Skeletal muscle tissue (tissue), 4 donors: ENCODE results near the gene POM121L2. TPM values are rescaled to one million over a fixed set of nuclear protein-coding genes. Genes with fewer than 3 reads are reported as not detected.

Source experiments
- H3K27ac ChIP-seq: one replicate; pipeline ENCODE4 v1.7.0; 2013; ENCODE audit warnings: mild to moderate bottlenecking, low read depth, low read length, inconsistent platforms
- H3K27me3 ChIP-seq, 3 donors: one replicate each; pipeline ENCODE4 v1.7.0; 2013; ENCODE audit warnings: low read length in 3 of 3; ENCODE audit not compliant: control insufficient read depth in 3 of 3, insufficient read depth in 3 of 3
- H3K36me3 ChIP-seq, 3 donors: one replicate each; pipeline ENCODE4 v1.7.0; 2013; ENCODE audit warnings: low read length in 3 of 3; ENCODE audit not compliant: control insufficient read depth in 3 of 3, insufficient read depth in 3 of 3
- H3K4me1 ChIP-seq, 3 donors: one replicate each; pipeline ENCODE4 v1.7.0; 2013; ENCODE audit warnings: low read length in 3 of 3, mild to moderate bottlenecking in 3 of 3; ENCODE audit not compliant: control insufficient read depth in 3 of 3, insufficient read depth in 3 of 3
- H3K4me3 ChIP-seq, 3 donors: one replicate each; pipeline ENCODE4 v1.7.0; 2013; ENCODE audit warnings: low read length in 3 of 3
- H3K9ac ChIP-seq, 3 donors: one replicate each; pipeline ENCODE4 v1.7.0; 2013; ENCODE audit warnings: low read length in 3 of 3, mild to moderate bottlenecking in 3 of 3, moderate library complexity in 2 of 3, low read depth in 1 of 3
- H3K9me3 ChIP-seq, 3 donors: one replicate each; pipeline ENCODE4 v1.7.0; 2013; ENCODE audit warnings: low read length in 3 of 3; ENCODE audit not compliant: control insufficient read depth in 3 of 3
- total RNA-seq: library from RNA; depleted of rRNA; stranded (reverse); fragments of >200 nt; gene quantifications from one replicate; pipeline ENCODE4 v1.2.3, GENCODE V29; 2014
- donor health status: Osteomylitis.

POM121L2 gene
- total RNA-seq, 1 donor from 2014 or later = not detected

DNA sequence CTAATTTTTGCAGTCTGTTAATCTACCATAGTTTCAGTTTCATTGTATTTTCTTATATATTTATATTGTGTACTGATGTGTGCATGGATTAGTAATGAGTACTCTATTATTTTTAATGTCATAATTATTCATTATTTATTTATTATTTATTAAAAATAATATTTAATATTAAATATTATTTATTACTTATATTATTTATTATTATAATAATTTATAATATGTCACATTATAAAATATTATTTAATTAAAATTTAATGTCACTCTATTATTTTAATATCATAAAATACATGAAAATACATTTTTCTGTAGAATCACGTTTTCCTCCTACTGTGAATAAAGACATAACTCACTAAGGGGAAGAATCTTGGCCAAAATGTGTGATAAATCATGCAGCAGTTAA lies 30.5 kb downstream of the POM121L2 start:
- H3K27me3 ChIP-seq = peaks cover 52 to 74% (median 53%) of the 10 kb centered on the region in 3 donors
- H3K9me3 ChIP-seq = peaks cover 0 to 9% (median 0%) of the 10 kb centered on the region in 3 donors
- H3K4me1 ChIP-seq = no peaks in the 10 kb centered on the region
- no peak overlapping the region for H3K9ac ChIP-seq
- H3K4me3 ChIP-seq = no peak overlapping the region
- H3K27ac ChIP-seq = no peak overlapping the region
- no peaks in the 10 kb centered on the region for H3K36me3 ChIP-seq

DNA sequence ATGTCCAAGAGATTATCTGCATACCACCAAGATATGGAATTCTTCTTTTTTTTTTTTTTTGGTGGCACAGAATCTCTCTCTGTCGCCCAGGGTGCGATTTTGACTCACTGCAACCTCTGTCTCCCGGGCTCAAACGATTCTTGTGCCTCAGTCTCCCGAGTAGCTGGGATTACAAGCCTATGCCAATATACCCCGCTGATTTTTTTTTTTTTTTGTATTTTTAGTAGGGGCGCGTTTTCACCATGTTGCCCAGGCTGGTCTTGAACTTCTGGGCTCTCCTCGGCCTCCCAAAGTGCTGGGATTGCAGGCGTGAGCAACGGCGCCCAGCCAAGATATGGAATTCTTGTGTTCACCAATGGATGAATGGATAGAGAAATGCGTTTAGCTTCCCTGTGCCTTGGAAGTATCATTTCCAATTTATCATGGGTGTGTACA lies 31.0 kb downstream of the POM121L2 start:
- no peaks in the 10 kb centered on the region for H3K36me3 ChIP-seq
- peaks cover 48 to 72% (median 52%) of the 10 kb centered on the region in 3 donors for H3K27me3 ChIP-seq
- peaks cover 0 to 9% (median 0%) of the 10 kb centered on the region in 3 donors for H3K9me3 ChIP-seq
- H3K27ac ChIP-seq = no peak overlapping the region
- no peaks in the 10 kb centered on the region for H3K4me1 ChIP-seq
- no peak overlapping the region for H3K9ac ChIP-seq
- no peak overlapping the region for H3K4me3 ChIP-seq

GRCh38 chr6:27280540-27281000 lies 31.5 kb downstream of the POM121L2 start:
- H3K9me3 ChIP-seq = peaks cover 0 to 9% (median 0%) of the 10 kb centered on the region in 3 donors
- H3K27me3 ChIP-seq = peaks cover 44 to 71% (median 46%) of the 10 kb centered on the region in 3 donors
- H3K9ac ChIP-seq = no peak overlapping the region
- H3K4me3 ChIP-seq = no peak overlapping the region
- no peak overlapping the region for H3K27ac ChIP-seq
- no peaks in the 10 kb centered on the region for H3K36me3 ChIP-seq
- H3K4me1 ChIP-seq = no peaks in the 10 kb centered on the region

GRCh38 chr6:27280064-27280539 lies 32.0 kb downstream of the POM121L2 start:
- Histone ChIP-seq H3K4me1 (no peaks in the 10 kb centered on the region), H3K9ac (no peak overlapping the region), H3K9me3 (peaks cover 0 to 9% (median 0%) of the 10 kb centered on the region in 3 donors), H3K4me3 (no peak overlapping the region), H3K27ac (no peak overlapping the region), H3K27me3 (peaks cover 40 to 70% (median 43%) of the 10 kb centered on the region in 3 donors), H3K36me3 (no peaks in the 10 kb centered on the region)

DNA sequence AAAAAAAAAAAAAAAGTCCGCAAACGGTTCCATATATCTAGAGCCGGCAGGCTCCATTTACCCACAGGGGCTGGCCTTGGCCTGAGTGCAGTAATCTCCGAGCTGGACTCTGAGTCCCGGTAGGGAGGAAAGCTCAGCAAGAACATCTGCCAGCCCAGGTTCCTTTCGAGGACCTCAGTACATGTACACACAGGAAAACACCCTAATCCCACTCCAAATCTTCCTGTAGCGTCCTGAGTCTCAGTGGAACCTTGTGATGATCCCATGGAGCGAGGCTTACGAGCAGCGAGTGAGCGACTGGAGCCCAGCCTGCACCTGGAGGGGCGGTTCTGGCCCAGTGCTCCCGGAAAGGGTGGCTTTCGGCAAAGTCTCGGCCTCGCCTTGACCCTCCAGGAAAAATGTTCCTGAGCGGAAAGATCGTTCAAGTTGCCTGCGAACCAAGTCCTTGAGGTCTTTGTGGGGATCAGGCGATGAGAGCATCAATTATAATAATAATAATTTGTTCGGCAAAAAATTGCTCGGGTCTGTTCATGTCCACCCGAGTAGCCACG lies 32.5 kb downstream of the POM121L2 start:
- Histone ChIP-seq H3K9me3 (peaks cover 0 to 9% (median 0%) of the 10 kb centered on the region in 3 donors), H3K4me1 (no peaks in the 10 kb centered on the region), H3K36me3 (no peaks in the 10 kb centered on the region), H3K4me3 (no peak overlapping the region), H3K9ac (no peak overlapping the region), H3K27ac (no peak overlapping the region), H3K27me3 (peaks cover 39 to 74% (median 40%) of the 10 kb centered on the region in 3 donors)

DNA sequence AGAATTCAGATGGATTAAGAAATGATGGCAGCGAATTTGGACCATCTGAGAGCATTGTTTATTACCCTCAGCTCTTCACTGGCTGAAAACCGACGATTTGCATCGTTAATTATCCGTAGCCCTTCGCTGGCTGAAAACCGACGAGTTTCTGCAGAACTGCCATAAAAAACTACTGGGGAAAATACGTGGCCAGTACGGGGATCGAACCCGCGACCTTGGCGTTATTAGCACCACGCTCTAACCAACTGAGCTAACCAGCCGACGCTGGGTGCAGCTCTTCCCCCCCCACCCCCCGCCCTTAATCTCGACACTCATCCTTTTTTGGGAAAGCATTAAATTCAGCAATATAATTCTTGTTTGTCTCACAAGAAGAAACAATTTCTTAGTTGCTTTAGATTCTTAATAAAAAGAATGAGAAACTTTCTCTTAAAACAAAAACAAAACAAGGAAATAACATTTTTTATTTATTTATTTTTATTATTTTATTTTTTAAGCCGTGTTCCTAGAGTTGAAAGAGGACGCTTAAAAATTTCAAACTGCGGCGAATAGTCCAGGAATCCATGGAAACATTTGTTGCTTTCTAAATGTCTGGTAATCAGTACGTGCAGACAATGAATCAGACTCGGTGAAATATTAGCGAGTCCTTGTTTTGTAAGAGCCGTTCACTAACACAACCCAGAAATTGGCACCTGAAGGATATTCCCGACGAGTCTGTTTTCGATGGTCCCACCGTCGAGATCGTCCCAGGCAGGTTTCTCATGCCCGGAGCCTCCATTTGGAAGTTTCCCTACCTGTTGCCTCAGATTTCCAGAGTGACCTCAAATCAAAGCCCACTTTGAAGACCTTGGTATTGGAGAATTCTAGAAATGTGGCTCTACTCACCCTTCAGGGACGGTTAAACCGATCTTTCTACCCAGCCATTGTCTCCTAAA lies 36.8 kb downstream of the POM121L2 start:
- Histone ChIP-seq H3K27me3 (peaks cover 32 to 57% (median 33%) of the 10 kb centered on the region in 3 donors), H3K9ac (no peak overlapping the region), H3K9me3 (peaks cover 0 to 4% (median 0%) of the 10 kb centered on the region in 3 donors), H3K36me3 (no peaks in the 10 kb centered on the region), H3K4me1 (no peaks in the 10 kb centered on the region), H3K27ac (no peak overlapping the region), H3K4me3 (no peak overlapping the region)

- peaks cover 0 to 4% (median 0%) of the 10 kb centered on the region in 3 donors for H3K9me3 ChIP-seq
- no peak overlapping the region for H3K4me3 ChIP-seq
- no peaks in the 10 kb centered on the region for H3K4me1 ChIP-seq
- H3K27me3 ChIP-seq = peaks cover 20 to 56% (median 23%) of the 10 kb centered on the region in 3 donors
- no peaks in the 10 kb centered on the region for H3K36me3 ChIP-seq
- no peak overlapping the region for H3K27ac ChIP-seq
- H3K9ac ChIP-seq = no peak overlapping the region
Observed at GRCh38 chr6:27273783-27274182, 38.3 kb downstream of the POM121L2 start.

GRCh38 chr6:27268803-27269202 lies 43.3 kb downstream of the POM121L2 start:
- Histone ChIP-seq H3K36me3 (no peaks in the 10 kb centered on the region), H3K27ac (no peak overlapping the region), H3K4me3 (no peak overlapping the region), H3K4me1 (no peaks in the 10 kb centered on the region), H3K9ac (no peak overlapping the region), H3K27me3 (peaks cover 18 to 45% (median 19%) of the 10 kb centered on the region in 3 donors), H3K9me3 (no peaks in the 10 kb centered on the region)

DNA sequence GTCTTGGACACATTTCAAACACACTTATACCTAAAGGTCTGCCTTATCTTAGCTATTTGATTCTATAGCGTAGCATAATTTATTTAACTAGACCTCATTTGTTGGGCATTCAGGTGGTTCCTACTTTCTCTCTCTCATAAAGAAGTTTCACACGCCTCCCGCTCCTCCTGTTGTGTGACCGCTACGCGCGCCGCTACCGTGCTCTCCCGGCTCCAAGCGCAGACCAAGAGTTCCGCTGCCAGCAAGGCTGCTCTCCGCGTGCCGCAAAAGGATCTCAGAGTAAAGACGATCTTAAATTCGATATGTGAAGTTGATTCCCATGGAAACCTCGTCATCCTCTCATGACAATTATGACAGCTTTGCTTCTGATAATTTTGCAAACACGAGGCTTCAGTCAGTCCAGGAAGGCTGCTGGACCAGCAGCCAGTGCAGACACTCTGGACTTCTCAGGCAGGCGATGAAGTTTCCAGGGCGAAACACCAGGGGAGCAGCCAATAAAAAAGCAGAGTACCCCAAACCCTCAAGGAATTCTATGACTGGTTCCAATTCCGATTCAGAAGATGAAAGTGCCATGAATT lies 44.1 kb downstream of the POM121L2 start:
- Histone ChIP-seq H3K9me3 (no peaks in the 10 kb centered on the region), H3K36me3 (no peaks in the 10 kb centered on the region), H3K27ac (no peak overlapping the region), H3K4me3 (no peak overlapping the region), H3K27me3 (peaks cover 11 to 46% (median 17%) of the 10 kb centered on the region in 3 donors), H3K9ac (no peak overlapping the region), H3K4me1 (no peaks in the 10 kb centered on the region)
